Fibroblast of pulmonary artery (primary cell): Measurements from ENCODE around the gene DAD1.

Experiments used
- DNase-seq: peaks from one replicate; pipeline ENCODE4 v3.0.0-alpha.2; 2010; ENCODE audit warnings: low read depth
- H3K4me3 ChIP-seq: replicated peaks from 2 replicates; pipeline ENCODE4 v1.5.1; 2011; ENCODE audit warnings: low read depth, mild to moderate bottlenecking, control low read depth, low read length, moderate library complexity
- TF ChIP-seq, protein P1 (sequence below): IDR thresholded peaks from 2 replicates; pipeline ENCODE4 v1.5.1; 2011; ENCODE audit warnings: mild to moderate bottlenecking, control low read depth, low read length, inconsistent platforms; ENCODE audit errors: missing control alignments

Gene DAD1

DNA sequence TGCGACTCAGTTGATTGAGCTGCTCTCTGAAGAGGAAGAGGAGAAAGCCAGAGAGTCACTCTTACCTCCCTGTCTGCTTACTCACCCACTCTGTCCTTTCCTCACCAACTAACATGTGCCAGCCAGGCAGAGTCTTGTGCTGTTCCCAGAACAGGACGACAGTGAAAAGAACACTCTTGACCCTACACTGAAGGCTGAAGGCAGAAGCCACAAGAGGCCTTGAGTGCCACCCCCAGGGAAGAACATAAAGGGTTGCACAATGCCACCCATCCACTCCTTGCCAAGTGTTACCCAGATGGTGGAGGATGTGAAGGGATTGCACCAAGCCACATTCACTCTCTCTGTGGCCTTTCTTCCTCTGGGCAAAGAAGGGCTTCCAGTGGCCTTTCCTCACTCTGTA lies 21.9 kb upstream of the DAD1 start:
- TF ChIP-seq, protein P1, sequence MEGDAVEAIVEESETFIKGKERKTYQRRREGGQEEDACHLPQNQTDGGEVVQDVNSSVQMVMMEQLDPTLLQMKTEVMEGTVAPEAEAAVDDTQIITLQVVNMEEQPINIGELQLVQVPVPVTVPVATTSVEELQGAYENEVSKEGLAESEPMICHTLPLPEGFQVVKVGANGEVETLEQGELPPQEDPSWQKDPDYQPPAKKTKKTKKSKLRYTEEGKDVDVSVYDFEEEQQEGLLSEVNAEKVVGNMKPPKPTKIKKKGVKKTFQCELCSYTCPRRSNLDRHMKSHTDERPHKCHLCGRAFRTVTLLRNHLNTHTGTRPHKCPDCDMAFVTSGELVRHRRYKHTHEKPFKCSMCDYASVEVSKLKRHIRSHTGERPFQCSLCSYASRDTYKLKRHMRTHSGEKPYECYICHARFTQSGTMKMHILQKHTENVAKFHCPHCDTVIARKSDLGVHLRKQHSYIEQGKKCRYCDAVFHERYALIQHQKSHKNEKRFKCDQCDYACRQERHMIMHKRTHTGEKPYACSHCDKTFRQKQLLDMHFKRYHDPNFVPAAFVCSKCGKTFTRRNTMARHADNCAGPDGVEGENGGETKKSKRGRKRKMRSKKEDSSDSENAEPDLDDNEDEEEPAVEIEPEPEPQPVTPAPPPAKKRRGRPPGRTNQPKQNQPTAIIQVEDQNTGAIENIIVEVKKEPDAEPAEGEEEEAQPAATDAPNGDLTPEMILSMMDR: no peak
- no peak for DNase-seq
- no peak overlapping the region for H3K4me3 ChIP-seq

DNA sequence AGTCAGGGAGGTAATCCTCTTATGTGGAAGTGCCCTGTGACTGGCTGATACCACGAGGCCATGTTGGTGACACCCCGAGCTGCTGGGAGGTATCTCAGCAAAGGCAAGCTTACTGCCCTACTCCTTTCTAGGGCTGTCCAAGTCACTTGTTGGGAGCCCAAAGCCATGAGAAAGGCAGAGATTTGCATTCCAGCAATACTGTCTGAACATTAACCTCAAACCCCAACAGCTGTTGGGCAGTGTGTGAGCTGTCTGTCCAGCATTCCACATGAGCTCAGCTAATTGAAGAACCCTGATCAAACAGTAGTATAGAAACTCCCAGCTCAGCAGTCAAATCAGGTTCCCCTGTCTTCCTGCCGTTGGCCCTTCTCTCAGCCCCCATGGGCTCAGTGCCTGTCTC lies 18.3 kb upstream of the DAD1 start:
- no peak for DNase-seq
- TF ChIP-seq, protein P1: no peak
- H3K4me3 ChIP-seq: no peak overlapping the region

DNA sequence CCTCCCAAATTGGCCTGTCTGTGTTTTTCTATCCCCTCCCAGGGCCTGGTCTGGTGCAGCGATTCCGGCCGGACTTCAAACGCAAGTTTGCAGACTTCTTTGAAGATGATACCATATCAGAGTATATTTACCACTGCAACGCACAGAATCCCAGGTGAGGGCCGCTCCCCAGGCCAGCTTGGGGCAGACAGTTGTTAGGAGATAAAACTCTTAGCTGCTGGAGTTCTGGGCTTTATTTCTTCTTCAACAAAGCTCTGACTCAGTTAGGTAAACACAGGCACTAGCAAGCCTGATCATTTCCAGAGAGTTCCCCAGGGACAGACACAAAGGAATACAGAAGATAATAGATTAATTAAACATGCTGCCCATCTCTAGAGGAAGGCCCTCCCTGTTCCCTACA lies 17.4 kb upstream of the DAD1 start:
- DNase-seq: no peak
- no peak overlapping the region for H3K4me3 ChIP-seq
- TF ChIP-seq, protein P1: no peak

DNA sequence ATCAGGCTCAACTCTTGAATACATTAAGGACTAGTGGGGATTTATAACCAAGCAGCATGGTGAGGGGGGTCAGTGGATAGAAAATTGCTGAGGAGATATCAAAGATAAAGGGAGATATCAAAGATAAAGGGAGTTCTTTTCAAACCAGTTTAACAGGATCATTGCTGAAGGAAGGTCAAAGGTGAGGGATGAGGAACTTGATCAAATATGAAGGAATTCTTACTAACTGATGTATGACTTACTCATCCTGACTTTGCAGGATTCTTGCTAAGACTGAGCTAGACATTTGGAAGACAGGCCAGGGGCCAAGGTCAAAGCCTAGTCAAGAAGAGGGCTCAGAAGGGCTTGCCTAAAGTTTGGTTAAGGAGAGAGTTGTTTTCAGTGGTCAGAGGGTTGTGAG lies 13.8 kb upstream of the DAD1 start:
- H3K4me3 ChIP-seq: no peak overlapping the region
- DNase-seq: no peak
- TF ChIP-seq, protein P1: no peak

DNA sequence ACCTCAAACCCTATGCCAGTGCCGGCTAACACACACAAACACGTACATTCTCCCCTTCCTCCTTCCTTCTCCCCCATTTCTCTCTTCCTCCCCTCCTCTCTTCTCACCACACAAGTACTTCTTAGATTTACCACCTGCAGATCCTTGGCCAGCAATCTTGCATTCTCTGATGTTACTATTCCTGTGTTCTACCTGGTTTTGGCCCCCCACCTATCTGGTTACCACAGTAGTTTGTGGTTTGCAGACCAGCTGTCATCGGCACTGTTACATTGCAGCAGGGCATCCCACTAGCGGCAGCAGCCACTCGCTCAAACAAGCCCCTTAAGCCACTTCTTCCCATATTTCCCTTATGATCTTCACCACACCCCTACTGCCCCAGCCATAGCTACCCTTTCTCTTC lies 13.0 kb upstream of the DAD1 start:
- DNase-seq: no peak
- TF ChIP-seq, protein P1: no peak
- H3K4me3 ChIP-seq: no peak overlapping the region

DNA sequence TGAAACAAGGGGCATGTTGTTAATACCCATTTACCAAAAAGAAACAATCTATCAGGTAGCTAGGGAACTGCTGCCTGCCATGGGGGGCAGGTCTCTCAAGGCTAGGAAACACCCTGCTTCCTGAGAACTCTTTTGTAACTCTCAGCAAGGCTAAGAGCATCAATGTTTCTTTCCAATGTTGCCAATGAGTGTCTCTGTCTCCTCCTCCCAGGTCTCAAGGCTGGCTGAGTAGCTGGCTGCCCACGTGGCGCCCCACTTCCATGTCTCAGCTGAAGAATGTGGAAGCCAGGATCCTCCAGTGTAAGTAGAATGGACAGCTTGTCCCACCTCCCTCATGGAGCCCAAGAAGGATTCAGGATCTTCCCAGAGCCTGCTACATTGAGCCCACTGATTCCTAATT lies 12.4 kb upstream of the DAD1 start:
- DNase-seq: no peak
- TF ChIP-seq, protein P1: no peak
- H3K4me3 ChIP-seq: no peak overlapping the region

DNA sequence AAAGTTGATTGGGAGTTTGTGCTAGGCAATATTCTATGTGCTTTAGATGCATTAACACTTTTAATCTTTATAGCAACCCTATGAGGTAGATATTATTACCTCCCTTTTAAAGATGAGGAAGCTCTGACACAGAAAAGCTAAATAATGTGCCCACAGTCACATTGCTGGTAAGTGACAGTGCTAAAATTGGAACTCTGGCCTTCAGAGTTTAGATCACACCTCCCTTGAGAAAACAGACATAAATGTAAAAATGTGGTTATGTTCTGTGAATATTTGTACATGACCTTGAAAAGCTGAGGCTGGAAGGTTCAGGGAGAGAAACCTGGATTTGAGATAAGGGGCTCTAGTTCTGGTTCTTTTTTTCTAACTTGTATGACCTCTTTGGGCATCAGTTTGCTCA lies 11.0 kb upstream of the DAD1 start:
- H3K4me3 ChIP-seq: no peak overlapping the region
- TF ChIP-seq, protein P1: no peak
- no peak for DNase-seq
